Umbilical cord (tissue), 2 donors: Measurements from ENCODE around the gene IKBKG. TPM values are rescaled to one million over a fixed set of nuclear protein-coding genes. Genes with fewer than 3 reads are reported as not detected.
A peak's percentile ranks its signal among the peaks of the same experiment; 100 is the strongest.
"Not testable (repeated sequence)": the region's sequence is repeated elsewhere in the genome, so short reads cannot be mapped to it uniquely, and the experiment has no call there.

Experiments used
- DNase-seq: peaks from one replicate; pipeline ENCODE4 v3.0.0-alpha.2; 2015; ENCODE audit warnings: low spot score
- total RNA-seq: library from RNA; depleted of rRNA; stranded (reverse); fragments of >200 nt; gene quantifications from one replicate; pipeline ENCODE4 v1.2.3, GENCODE V29; 2014; ENCODE audit warnings: low replicate concordance; ENCODE audit not compliant: insufficient read depth

The IKBKG gene
- total RNA-seq, 1 donor from 2014 or later: 4.8 TPM

- DNase-seq: no peak
These were observed 21.6 kb upstream of the IKBKG start for GRCh38 chrX:154525606-154526490.

GRCh38 chrX:154526901-154527675, 20.3 kb upstream of the IKBKG start:
- DNase-seq: peak; percentile 89

GRCh38 chrX:154529206-154529612, 18.2 kb upstream of the IKBKG start:
- DNase-seq: no peak

- DNase-seq: no peak
These were observed 17.1 kb upstream of the IKBKG start for GRCh38 chrX:154530286-154530685.

- peak; percentile 53 for DNase-seq
These were observed 15.8 kb upstream of the IKBKG start for GRCh38 chrX:154531626-154532025.

- DNase-seq: no peak
These were observed 14.7 kb upstream of the IKBKG start for GRCh38 chrX:154532690-154533089.

- peak; percentile 75 for DNase-seq
These were observed 12.7 kb upstream of the IKBKG start for GRCh38 chrX:154534526-154535322.

GRCh38 chrX:154535892-154536291, 11.5 kb upstream of the IKBKG start:
- DNase-seq: no peak

- no peak for DNase-seq
These were observed 8.3 kb upstream of the IKBKG start for GRCh38 chrX:154539077-154539476.

GRCh38 chrX:154540365-154540764, 7.1 kb upstream of the IKBKG start:
- DNase-seq: not testable (repeated sequence)

- no peak for DNase-seq
These were observed 6.4 kb upstream of the IKBKG start for GRCh38 chrX:154540897-154541535.

- DNase-seq: no peak
These were observed 5.9 kb upstream of the IKBKG start for GRCh38 chrX:154541589-154541895.

- peak; percentile 66 for DNase-seq
These were observed 5.3 kb upstream of the IKBKG start for GRCh38 chrX:154541896-154542722.

GRCh38 chrX:154542723-154543424, 4.5 kb upstream of the IKBKG start:
- no peak for DNase-seq

- DNase-seq: no peak
These were observed 1.6 kb upstream of the IKBKG start for GRCh38 chrX:154545673-154546274.

GRCh38 chrX:154546354-154547244, 821 bp upstream of the IKBKG start, which contains the start of gene G6PD:
Gene G6PD, minus strand, starts transcription at chrX:154546846. Its CDS starts 691 bp downstream, at chrX:154546155.
- DNase-seq: peak; percentile 82

- no peak for DNase-seq
These were observed 552 bp downstream of the IKBKG start for GRCh38 chrX:154548028-154548316.

- DNase-seq: no peak
These were observed 2.3 kb downstream of the IKBKG start for GRCh38 chrX:154549766-154550165.
